GM12878 (cell line): ENCODE results near the gene KASH5. TPM values are rescaled to one million over a fixed set of nuclear protein-coding genes. Genes with fewer than 3 reads are reported as not detected.
A peak's percentile ranks its signal among the peaks of the same experiment; 100 is the strongest.

Experiments
- ATAC-seq: fragments of 200-7000 bp; cut with Tn5 transposase; 3 replicates; pipeline ENCODE4 v1.9.1; 2020; ENCODE audit warnings: mild to moderate bottlenecking, moderate library complexity
- BruUV-seq: library from RNA; stranded (reverse); fragments of 400-500 nt; replicated peaks from 2 replicates; lab custom pipeline; 2021; lab: Mats Ljungman, UMichigan
- CTCF ChIA-PET: fragments of 300-600 bp; sonication (Branson Sonifier 250); formaldehyde crosslinking; extraction: SDS; loops from one replicate; lab custom pipeline; 2021; ENCODE audit warnings: inconsistent platforms; lab: Yijun Ruan, JAX
- POLR2A ChIA-PET: fragments of 350-600 bp; formaldehyde crosslinking; extraction: SDS; loops from one replicate; lab custom pipeline; 2021; ENCODE audit warnings: inconsistent platforms; lab: Charles Lee
- RAD21 ChIA-PET: fragments of 300-600 bp; sonication (Branson Sonifier 250); formaldehyde crosslinking; loops from one replicate; lab custom pipeline; 2023; ENCODE audit warnings: antibody characterized with exemption; ENCODE audit not compliant: unreplicated experiment; lab: Charles Lee
- SMC1A ChIA-PET: fragments of 300-600 bp; sonication (Branson Sonifier 250); formaldehyde crosslinking; loops from one replicate; lab custom pipeline; 2023; ENCODE audit not compliant: unreplicated experiment, uncharacterized antibody; lab: Charles Lee
- DNase-seq: peaks from one replicate; pipeline ENCODE4 v3.0.0-alpha.2; 2011; ENCODE audit warnings: low read depth, low spot score
- FAIRE-seq: peaks from 3 replicates; lab custom pipeline; 2011; peaks lifted over from hg19 to GRCh38; lab: Jason Lieb, UNC
- H2AFZ ChIP-seq: 2 replicates; pipeline ENCODE4 v1.6.0; 2011; ENCODE audit warnings: low read depth, low read length, control low read depth; ENCODE audit not compliant: control insufficient read depth
- H3K27ac ChIP-seq: 2 replicates; pipeline ENCODE4 v1.5.1; 2011; ENCODE audit warnings: control low read depth; ENCODE audit not compliant: control insufficient read depth, insufficient read depth
- H3K27me3 ChIP-seq, 2 experiments: replicated peaks in 1 of 2; 2 replicates each; pipeline versions ENCODE4 v1.6.0 to v1.6.1; 2011; ENCODE audit warnings: low read length in 1 of 2; ENCODE audit not compliant: control insufficient read depth in 2 of 2, insufficient read depth in 2 of 2
- H3K36me3 ChIP-seq, 2 experiments: 2 replicates each; pipeline ENCODE4 v1.5.1; 2011; ENCODE audit warnings: low read length in 1 of 2; ENCODE audit not compliant: control insufficient read depth in 2 of 2, insufficient read depth in 2 of 2
- H3K4me1 ChIP-seq: 2 replicates; pipeline ENCODE4 v1.6.1; 2011; ENCODE audit warnings: mild to moderate bottlenecking, low read length, moderate library complexity, mixed read lengths; ENCODE audit not compliant: control insufficient read depth, insufficient read depth
- H3K4me2 ChIP-seq: 2 replicates; pipeline ENCODE4 v1.6.0; 2011; ENCODE audit warnings: control low read depth; ENCODE audit not compliant: control insufficient read depth, insufficient read depth
- H3K4me3 ChIP-seq: fragments of 200-600 bp; sonication (generic); 2 replicates; pipeline ENCODE4 v1.5.1; 2016
- H3K79me2 ChIP-seq: 2 replicates; pipeline ENCODE4 v1.6.0; 2011; ENCODE audit warnings: low read length; ENCODE audit not compliant: control insufficient read depth, insufficient read depth
- H3K9ac ChIP-seq: 2 replicates; pipeline ENCODE4 v1.8.0; 2011; ENCODE audit warnings: low read length, control low read depth, mixed read lengths; ENCODE audit not compliant: control insufficient read depth, insufficient read depth
- H3K9me3 ChIP-seq: replicated peaks from 3 replicates; pipeline ENCODE4 v1.5.1; 2011; ENCODE audit warnings: mild to moderate bottlenecking, low read length; ENCODE audit not compliant: control insufficient read depth, insufficient read depth
- H4K20me1 ChIP-seq: 2 replicates; pipeline ENCODE4 v1.6.0; 2011; ENCODE audit not compliant: control insufficient read depth, insufficient read depth
- CREM ChIP-seq: IDR thresholded peaks from 2 replicates; pipeline ENCODE4 v1.6.1; 2014; ENCODE audit warnings: antibody characterized with exemption, low read depth
- CTCF ChIP-seq, 3 experiments: IDR thresholded peaks in 2 of 3; conservative IDR thresholded peaks in 1 of 3; 2 replicates each; pipeline ENCODE4 v1.5.1; 2011; ENCODE audit warnings: low read depth in 3 of 3, low read length in 3 of 3, mild to moderate bottlenecking in 3 of 3, control low read depth in 2 of 3, moderate library complexity in 2 of 3, inconsistent platforms in 1 of 3, mixed read lengths in 1 of 3; ENCODE audit not compliant: control insufficient read depth in 2 of 3, insufficient read depth in 1 of 3; ENCODE audit errors: extremely low read depth in 1 of 3
- HSF1 ChIP-seq: fragments of 150-350 bp; IDR thresholded peaks from 2 replicates; pipeline ENCODE4 v1.6.1; 2014; ENCODE audit warnings: mild to moderate bottlenecking, low read depth, low read length
- IKZF2 ChIP-seq, 2 experiments: fragments of 450-650 bp; IDR thresholded peaks; 2 replicates each; pipeline ENCODE4 v1.6.1; 2017; ENCODE audit warnings: mild to moderate bottlenecking in 2 of 2, moderate library complexity in 2 of 2
- MTA2 ChIP-seq: fragments of 450-650 bp; IDR thresholded peaks from 2 replicates; pipeline ENCODE4 v1.6.1; 2016; ENCODE audit warnings: low read depth, mild to moderate bottlenecking, moderate library complexity
- NBN ChIP-seq: fragments of 450-650 bp; IDR thresholded peaks from 2 replicates; pipeline ENCODE4 v1.6.1; 2016
- PAX5 ChIP-seq: IDR thresholded peaks from 2 replicates; pipeline ENCODE4 v1.6.1; 2011; ENCODE audit warnings: low read depth, low read length, borderline replicate concordance
- RCOR1 ChIP-seq: conservative IDR thresholded peaks from 2 replicates; pipeline ENCODE4 v1.6.1; 2012; ENCODE audit warnings: low read depth, low read length, improper control_type of control experiment
- REST ChIP-seq: IDR thresholded peaks from 2 replicates; pipeline ENCODE4 v1.6.1; 2012; ENCODE audit warnings: mild to moderate bottlenecking, low read depth, low read length
- SMC3 ChIP-seq: IDR thresholded peaks from 2 replicates; pipeline ENCODE4 v1.6.1; 2011; ENCODE audit warnings: low read length, improper control_type of control experiment, borderline replicate concordance
- STAT1 ChIP-seq: fragments of 450-650 bp; conservative IDR thresholded peaks from 2 replicates; pipeline ENCODE4 v1.6.1; 2014; ENCODE audit warnings: antibody characterized with exemption, mild to moderate bottlenecking
- YY1 ChIP-seq: IDR thresholded peaks from 2 replicates; pipeline ENCODE4 v1.6.1; 2011; ENCODE audit warnings: low read depth, mild to moderate bottlenecking, low read length
- ZNF207 ChIP-seq: fragments of 450-650 bp; IDR thresholded peaks from 2 replicates; pipeline ENCODE4 v1.6.1; 2014; ENCODE audit warnings: antibody characterized with exemption, mild to moderate bottlenecking, borderline replicate concordance
- WGBS: methylation state at CpG from one replicate; pipeline ENCODE4 v1.1.6; 2016; ENCODE audit warnings: low lambda C conversion rate; ENCODE audit not compliant: insufficient replicate concordance, insufficient coverage; ENCODE audit errors: missing lambda C conversion rate; 5-methylcytosine and 5-hydroxymethylcytosine counted together
- in situ Hi-C: fragments of 300-500 bp; cut with MboI; formaldehyde crosslinking; loops from 9 replicates; pipeline ENCODE4 v1.14.3; 2018; ENCODE audit warnings: mixed read lengths
- intact Hi-C: fragments of 100-400 bp; cut with micrococcal nuclease; formaldehyde crosslinking; loops from one replicate; pipeline ENCODE4 v1.14.2; 2022; ENCODE audit not compliant: unreplicated experiment
- polyA plus RNA-seq, 11 experiments: library from polyadenylated mRNA; depleted of rRNA in 4 of 11; unstranded in 6 of 11; stranded (reverse) in 5 of 11; fragments of >200 nt; fragmentation: Nextera tagmentation in 4 of 11; fragmentation: Illumina TruSeq in 1 of 11; extraction: Ambion mirVana in 4 of 11; extraction: Trizol in 1 of 11; gene quantifications; 1 replicate in 1 of 11; 2 replicates in 10 of 11; pipeline versions ENCODE4 v1.2.1 to v1.2.3, GENCODE V29; 2011 to 2016; ENCODE audit warnings: inconsistent platforms in 2 of 11, missing spikeins in 2 of 11, low read depth in 1 of 11
- total RNA-seq, 4 experiments: library from RNA; depleted of rRNA in 3 of 4; stranded (reverse); fragments of >200 nt in 3 of 4; fragmentation: Illumina TruSeq in 1 of 4; extraction: Trizol in 1 of 4; gene quantifications; 2 replicates each; pipeline versions ENCODE4 v1.2.1 to v1.2.3, GENCODE V29; 2013 to 2021

The KASH5 gene
- total and polyA plus RNA-seq, 10 of the 15 experiments (the other 5 are each of a cell fraction or from before 2014, with no cell fraction given), result 0.03 to 0.06 (median 0.05) TPM; not detected in 7

- POLR2A ChIA-PET, result interaction anchor here (0.5 to 2.0 kb wide), 5 partner anchors 51 to 485 kb away, joined by 3 to 5 read pairs (median 4); partner anchors contain the start of gene PIH1D1
- TF ChIP-seq NBN (peak; percentile 91), RCOR1 (no peak), MTA2 (0 out of 2 replicates have a peak, but pooled peaks have one; percentile 14), CREM (0 out of 2 replicates have a peak, but pooled peaks have one; percentile 4), PAX5 (no peak), REST (no peak), ZNF207 (no peak), HSF1 (no peak), CTCF (IDR thresholded peaks at IDR 0.05 in 2 of 3, conservative IDR thresholded peaks at IDR 0.05 in 1 of 3; ENCODE audit: control insufficient read depth in 2 of 3, extremely low read depth in 1 of 3, insufficient read depth in 1 of 3, low read depth in 3 of 3, low read length in 3 of 3) (peak; percentile 84 to 97 (median 90); a peak in 5 of 6 replicates), STAT1 (0 out of 2 replicates have a peak, but pooled peaks have one; percentile 11), YY1 (peak; percentile 83), IKZF2 (IDR thresholded peaks at IDR 0.05) (peak; percentile 61 to 67; a peak in 2 of 4 replicates), SMC3 (peak; percentile 97)
Observed at GRCh38 chr19:49391581-49392399, 3.7 kb downstream of the KASH5 start.

More at GRCh38 chr19:49391581-49392399, 3.7 kb downstream of the KASH5 start:
- WGBS, result 10% methylated on average over 13 of the region's 14 CpGs
- peak; percentile 95 for FAIRE-seq
- no peak overlapping the region for H3K4me3 ChIP-seq
- no peaks in the 10 kb centered on the region for H3K36me3 ChIP-seq
- no peak overlapping the region for H2AFZ ChIP-seq
- DNase-seq, result peak; percentile 40
- H3K9me3 ChIP-seq, result no peaks in the 10 kb centered on the region
- H3K27me3 ChIP-seq, result no peaks in the 10 kb centered on the region
- H3K4me1 ChIP-seq, result no peaks in the 10 kb centered on the region; the same call in 1 of the 2 replicates
- RAD21 ChIA-PET, result interaction anchor here (0.7 to 3.0 kb wide), 20 partner anchors 9 to 124 kb away, joined by 3 to 23 read pairs (median 4); partner anchors contain the start of genes FLT3LG and PIH1D1
- H3K79me2 ChIP-seq, result no peaks in the 10 kb centered on the region
- CTCF ChIA-PET, result interaction anchor here (0.6 to 5.7 kb wide), 42 partner anchors 10 to 294 kb away, joined by 3 to 68 read pairs (median 5); partner anchors contain the start of genes FLT3LG, GFY and PIH1D1
- ATAC-seq, result peak; percentile 96
- H3K9ac ChIP-seq, result no peak overlapping the region
- H3K4me2 ChIP-seq, result no peak overlapping the region
- intact Hi-C loops, result loop anchor here (1.0 kb wide), 3 partner anchors 39 to 79 kb away; no protein-coding TSS in a partner anchor
- in situ Hi-C loops, result loop anchor here (5.0 kb wide), 1 partner anchor 46 kb away; no protein-coding TSS in a partner anchor
- no TSS peak for BruUV-seq
- no peaks in the 10 kb centered on the region for H4K20me1 ChIP-seq
- SMC1A ChIA-PET, result interaction anchor here (0.6 to 2.9 kb wide), 23 partner anchors 8 to 166 kb away, joined by 3 to 15 read pairs (median 4); partner anchors contain the start of genes CD37, FLT3LG and PIH1D1
- no peak overlapping the region for H3K27ac ChIP-seq
